Mononuclear cell (primary cell): ENCODE results near the gene RABGAP1. TPM values are rescaled to one million over a fixed set of nuclear protein-coding genes. Genes with fewer than 3 reads are reported as not detected.

Source experiments
- H3K27me3 ChIP-seq: 2 replicates; pipeline ENCODE4 v1.6.0; 2011; ENCODE audit warnings: low read length, control low read depth; ENCODE audit not compliant: insufficient read depth
- H3K4me1 ChIP-seq: 2 replicates; pipeline ENCODE4 v1.5.1; 2011; ENCODE audit warnings: mild to moderate bottlenecking, low read length, control low read depth; ENCODE audit not compliant: insufficient read depth
- H3K4me3 ChIP-seq: 2 replicates; pipeline ENCODE4 v1.5.1; 2011; ENCODE audit warnings: mild to moderate bottlenecking, low read length, moderate library complexity
- H3K9me3 ChIP-seq: 2 replicates; pipeline ENCODE4 v1.5.1; 2011; ENCODE audit warnings: low read depth, mild to moderate bottlenecking, control low read depth, low read length
- total RNA-seq: library from RNA; depleted of rRNA; stranded (reverse); fragments of >200 nt; gene quantifications from one replicate; pipeline ENCODE4 v1.2.3, GENCODE V29; 2012

Gene RABGAP1
- total RNA-seq, 1 donor: 33.8 TPM

DNA sequence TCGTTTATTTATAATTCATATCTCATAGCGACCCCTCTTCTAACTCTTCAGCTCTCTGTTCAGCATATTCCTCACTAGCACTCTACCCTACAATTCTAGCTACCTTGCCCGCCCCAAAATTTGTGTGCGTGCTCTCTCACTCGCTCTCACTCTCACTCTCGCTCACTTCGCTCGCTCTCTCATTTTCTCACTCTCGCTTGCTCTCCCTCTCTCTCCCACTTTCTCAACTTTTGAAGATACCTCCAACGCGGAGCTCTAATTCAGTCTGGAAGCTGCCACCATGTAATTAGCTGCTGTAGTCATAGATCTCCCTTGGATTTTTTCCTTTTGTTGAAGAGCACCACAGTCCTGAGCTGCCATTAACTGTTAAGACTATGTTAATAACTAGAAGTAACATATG, 123.1 kb downstream of the RABGAP1 start:
- no peak overlapping the region for H3K4me3 ChIP-seq
- H3K4me1 ChIP-seq: no peaks in the 10 kb centered on the region
- no peaks in the 10 kb centered on the region for H3K27me3 ChIP-seq
- no peaks in the 10 kb centered on the region for H3K9me3 ChIP-seq

DNA sequence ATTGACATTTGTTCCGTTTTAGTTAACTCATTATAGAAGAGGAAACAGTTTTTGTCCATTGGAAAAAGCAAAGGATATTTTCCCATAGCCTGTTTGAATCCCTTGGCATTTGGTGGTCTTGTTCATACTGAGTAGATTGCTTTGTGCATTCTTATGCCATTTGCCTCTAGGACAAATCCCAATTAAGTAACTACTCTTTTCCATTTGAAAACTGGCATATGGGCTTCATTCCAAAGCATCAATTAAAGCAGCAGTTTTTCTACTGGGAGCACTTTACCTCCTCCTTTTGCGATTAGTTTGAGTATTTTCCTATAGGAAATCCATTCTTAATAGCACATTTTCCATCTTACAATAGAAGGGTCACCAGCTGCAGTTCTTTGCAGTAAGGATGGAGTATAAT, 123.9 kb downstream of the RABGAP1 start:
- H3K4me3 ChIP-seq: no peak overlapping the region
- H3K27me3 ChIP-seq: no peaks in the 10 kb centered on the region
- H3K4me1 ChIP-seq: no peaks in the 10 kb centered on the region
- H3K9me3 ChIP-seq: no peaks in the 10 kb centered on the region

DNA sequence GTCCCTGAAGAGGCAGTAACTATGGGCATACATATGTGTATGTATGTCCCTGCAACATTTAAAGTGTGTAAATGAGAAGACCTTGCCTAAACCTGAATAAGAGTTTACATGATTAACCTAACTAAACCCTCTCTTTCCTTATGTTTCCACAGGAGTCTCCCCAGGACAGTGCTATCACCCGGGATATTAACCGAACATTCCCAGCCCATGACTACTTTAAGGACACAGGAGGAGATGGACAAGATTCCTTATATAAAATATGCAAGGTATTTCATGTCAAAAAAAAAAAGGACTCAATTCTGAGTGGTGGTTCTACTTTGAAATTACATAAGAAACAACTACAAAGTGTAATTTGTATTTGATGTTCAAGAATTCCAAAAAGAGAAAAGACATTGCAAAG, 124.4 kb downstream of the RABGAP1 start:
- Histone ChIP-seq H3K4me3 (no peak overlapping the region), H3K27me3 (no peaks in the 10 kb centered on the region), H3K9me3 (no peaks in the 10 kb centered on the region), H3K4me1 (no peaks in the 10 kb centered on the region)

DNA sequence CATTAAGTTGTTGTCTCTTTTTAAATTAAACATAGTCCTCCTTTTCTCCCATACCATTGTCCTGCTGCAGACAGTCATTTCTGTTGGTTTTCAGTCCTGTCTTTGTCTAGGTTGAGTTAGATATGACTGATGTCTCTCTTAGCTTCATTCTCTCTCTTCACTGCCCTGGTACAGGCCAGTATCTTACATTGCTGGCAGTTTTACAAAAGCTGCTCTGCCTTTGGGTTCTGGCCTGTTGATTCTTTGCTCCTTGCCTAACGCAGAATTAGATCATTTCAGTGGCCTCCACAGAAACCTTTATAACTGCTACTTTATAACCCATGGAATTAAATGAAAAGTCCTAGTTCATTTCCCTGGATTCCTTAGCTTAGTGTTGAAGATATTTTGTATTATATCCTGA, 126.3 kb downstream of the RABGAP1 start:
- Histone ChIP-seq H3K9me3 (no peaks in the 10 kb centered on the region), H3K27me3 (no peaks in the 10 kb centered on the region), H3K4me1 (no peaks in the 10 kb centered on the region), H3K4me3 (no peak overlapping the region)

DNA sequence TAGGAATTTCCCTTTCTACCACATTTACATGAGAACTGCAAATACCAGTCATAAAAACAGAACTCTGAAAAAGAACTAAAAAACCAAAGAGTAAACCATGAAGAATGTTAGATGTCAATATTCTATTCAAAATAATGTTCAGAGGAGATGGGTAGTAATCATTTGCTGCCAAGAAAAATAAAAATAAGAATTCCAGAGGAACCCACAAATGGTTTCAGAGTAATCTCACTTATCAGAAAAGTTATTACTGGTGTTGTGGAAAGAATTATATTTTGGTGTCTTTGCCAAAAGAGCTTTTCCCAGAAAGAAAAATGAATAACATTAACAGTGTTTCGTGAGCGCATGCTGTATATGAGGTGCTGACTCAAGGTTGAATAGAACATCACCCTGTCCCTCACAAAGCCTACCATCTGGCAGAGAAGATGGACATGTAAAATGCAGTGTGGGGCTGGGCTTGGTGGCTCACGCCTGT, 128.2 kb downstream of the RABGAP1 start:
- Histone ChIP-seq H3K4me3 (no peak overlapping the region), H3K9me3 (no peaks in the 10 kb centered on the region), H3K27me3 (no peaks in the 10 kb centered on the region), H3K4me1 (no peaks in the 10 kb centered on the region)

DNA sequence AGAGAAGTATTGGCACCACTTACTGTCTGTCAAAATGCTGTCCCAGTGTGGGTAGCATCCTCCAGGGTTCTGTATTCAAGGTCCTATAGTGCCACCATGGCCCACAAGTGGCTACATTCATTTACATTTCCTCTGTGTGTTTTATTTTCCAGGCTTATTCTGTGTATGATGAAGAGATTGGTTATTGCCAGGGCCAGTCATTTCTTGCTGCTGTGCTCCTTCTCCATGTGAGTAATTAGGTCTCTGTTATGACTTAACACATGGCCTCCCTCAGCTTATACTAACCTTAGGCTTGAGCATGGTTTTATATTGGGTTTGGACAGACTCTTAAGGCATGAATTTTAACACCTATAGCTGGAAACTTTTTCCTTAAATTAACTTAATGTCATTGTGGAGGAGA, 129.4 kb downstream of the RABGAP1 start:
- Histone ChIP-seq H3K4me3 (no peak overlapping the region), H3K27me3 (no peaks in the 10 kb centered on the region), H3K9me3 (no peaks in the 10 kb centered on the region), H3K4me1 (no peaks in the 10 kb centered on the region)

DNA sequence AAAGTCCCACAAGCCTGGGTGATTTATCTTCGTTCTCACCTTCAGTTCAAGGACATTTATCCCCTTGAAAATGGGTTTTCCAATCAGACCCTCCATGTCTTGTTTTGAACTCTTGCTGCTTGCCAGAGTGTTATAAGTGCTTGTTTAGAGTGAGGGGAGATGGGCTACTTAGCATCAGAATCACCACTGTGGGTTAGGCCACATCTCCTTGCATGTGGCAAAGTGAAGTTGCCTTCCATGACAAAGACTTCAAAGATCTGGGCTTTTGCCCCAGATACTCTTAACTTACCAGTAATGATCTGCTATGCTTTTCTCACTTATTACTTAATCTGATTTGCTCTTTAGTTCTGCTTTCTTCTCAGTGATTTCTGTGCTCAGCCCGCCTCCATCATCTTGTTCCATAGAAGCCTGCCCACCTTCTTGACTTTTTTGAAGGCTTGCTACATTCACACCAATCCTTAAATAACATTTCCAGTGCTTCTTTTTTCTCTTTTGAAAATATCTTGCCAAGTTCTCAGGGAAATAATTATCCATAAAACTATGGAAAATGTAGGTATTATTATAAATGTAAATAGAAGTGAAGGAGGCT, 131.7 kb downstream of the RABGAP1 start:
- no peaks in the 10 kb centered on the region for H3K4me1 ChIP-seq
- H3K27me3 ChIP-seq: no peaks in the 10 kb centered on the region
- H3K4me3 ChIP-seq: no peak overlapping the region
- no peaks in the 10 kb centered on the region for H3K9me3 ChIP-seq

DNA sequence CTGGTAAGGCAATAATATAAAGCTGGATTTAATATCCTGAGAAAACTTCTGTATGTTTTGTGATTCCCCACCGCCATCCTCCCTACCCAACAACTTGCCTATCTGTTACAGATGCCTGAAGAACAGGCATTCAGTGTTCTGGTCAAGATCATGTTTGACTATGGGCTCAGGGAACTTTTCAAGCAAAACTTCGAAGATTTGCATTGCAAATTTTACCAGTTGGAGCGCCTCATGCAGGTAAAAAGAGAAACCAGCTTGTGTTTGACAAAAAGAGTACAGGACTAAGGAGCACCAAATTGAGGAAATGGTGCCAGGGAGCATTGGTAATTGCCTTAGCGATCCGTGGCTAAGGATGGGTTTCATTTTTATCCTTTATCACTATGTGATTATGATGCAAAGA, 132.6 kb downstream of the RABGAP1 start:
- Histone ChIP-seq H3K27me3 (no peaks in the 10 kb centered on the region), H3K4me1 (no peaks in the 10 kb centered on the region), H3K9me3 (no peaks in the 10 kb centered on the region), H3K4me3 (no peak overlapping the region)

DNA sequence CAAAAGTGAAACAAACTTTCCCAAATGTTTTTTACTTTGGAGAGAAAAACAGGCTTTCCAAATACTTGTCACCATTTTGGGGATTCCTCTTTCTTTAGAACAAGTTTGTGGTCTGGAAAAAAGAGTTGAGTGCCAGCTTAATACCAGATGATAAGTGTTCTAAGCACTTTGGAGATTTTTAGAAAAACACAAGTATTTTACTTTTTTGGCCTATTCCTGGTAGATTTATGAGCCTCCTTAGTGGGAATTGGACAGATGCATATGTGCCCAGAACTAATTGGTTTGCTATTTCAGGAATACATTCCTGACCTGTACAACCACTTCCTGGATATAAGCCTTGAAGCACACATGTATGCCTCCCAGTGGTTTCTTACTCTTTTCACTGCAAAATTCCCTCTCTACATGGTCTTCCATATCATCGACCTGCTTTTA, 133.2 kb downstream of the RABGAP1 start:
- no peaks in the 10 kb centered on the region for H3K27me3 ChIP-seq
- no peak overlapping the region for H3K4me3 ChIP-seq
- no peaks in the 10 kb centered on the region for H3K9me3 ChIP-seq
- no peaks in the 10 kb centered on the region for H3K4me1 ChIP-seq

DNA sequence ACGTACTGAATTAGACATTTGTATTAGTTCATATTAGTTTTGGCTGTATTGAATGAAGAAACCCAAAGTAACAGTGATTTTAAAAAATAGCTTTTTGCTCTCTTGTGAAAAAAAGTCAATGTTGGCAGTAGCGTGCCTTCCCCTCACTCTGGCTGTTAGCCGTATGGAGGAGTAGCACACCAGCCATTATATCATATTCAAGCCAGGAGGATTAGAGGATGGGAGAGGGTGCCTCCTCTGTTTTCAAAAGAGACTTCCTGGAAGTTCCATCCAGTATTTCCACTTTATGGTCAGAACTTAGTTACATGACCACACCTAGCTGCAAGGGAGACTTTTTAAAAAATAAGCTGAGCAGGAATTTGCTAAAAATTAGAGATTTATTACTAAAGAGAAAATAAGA, 133.8 kb downstream of the RABGAP1 start:
- Histone ChIP-seq H3K9me3 (no peaks in the 10 kb centered on the region), H3K4me1 (no peaks in the 10 kb centered on the region), H3K27me3 (no peaks in the 10 kb centered on the region), H3K4me3 (no peak overlapping the region)

DNA sequence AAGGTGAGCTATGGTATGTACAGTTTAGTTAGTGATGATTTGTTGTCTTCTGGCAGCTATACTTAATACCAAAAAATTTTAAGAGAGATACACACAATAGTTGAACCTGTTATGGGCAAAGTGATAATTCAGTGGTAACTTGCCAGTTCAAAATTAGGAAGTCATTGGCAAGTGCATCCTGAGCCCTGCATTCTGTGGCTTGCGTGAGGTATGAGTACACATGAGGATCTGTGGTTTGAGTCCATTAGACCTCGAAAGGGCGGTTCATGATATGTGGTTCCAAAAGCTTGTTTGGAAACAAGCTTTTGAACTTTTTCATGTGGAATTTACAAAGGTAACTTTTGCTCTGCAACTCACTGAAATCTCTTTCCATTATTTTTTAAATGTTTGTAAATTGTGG, 139.6 kb downstream of the RABGAP1 start:
- no peaks in the 10 kb centered on the region for H3K4me1 ChIP-seq
- H3K9me3 ChIP-seq: no peaks in the 10 kb centered on the region
- no peaks in the 10 kb centered on the region for H3K27me3 ChIP-seq
- H3K4me3 ChIP-seq: no peak overlapping the region

DNA sequence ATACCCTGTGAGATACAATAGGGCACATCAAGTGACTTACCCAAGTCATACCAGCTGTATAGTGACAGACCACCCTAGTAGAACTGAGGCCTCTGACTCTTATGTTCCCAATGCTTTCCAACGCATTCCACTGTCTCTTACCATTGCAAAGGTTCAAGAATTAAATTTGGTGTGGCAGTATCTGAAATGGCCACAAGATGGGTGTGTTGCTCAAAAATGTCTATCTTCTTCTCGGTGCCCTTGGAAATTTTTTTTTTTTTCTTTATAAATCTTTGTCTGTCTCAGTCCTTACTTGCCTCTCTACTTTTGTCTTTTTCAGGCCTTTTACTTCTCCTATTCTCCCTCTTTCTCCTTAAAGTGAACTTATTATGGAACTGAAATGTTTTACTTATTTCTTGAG, 141.0 kb downstream of the RABGAP1 start:
- Histone ChIP-seq H3K4me1 (no peaks in the 10 kb centered on the region), H3K27me3 (no peaks in the 10 kb centered on the region), H3K9me3 (no peaks in the 10 kb centered on the region), H3K4me3 (no peak overlapping the region)

DNA sequence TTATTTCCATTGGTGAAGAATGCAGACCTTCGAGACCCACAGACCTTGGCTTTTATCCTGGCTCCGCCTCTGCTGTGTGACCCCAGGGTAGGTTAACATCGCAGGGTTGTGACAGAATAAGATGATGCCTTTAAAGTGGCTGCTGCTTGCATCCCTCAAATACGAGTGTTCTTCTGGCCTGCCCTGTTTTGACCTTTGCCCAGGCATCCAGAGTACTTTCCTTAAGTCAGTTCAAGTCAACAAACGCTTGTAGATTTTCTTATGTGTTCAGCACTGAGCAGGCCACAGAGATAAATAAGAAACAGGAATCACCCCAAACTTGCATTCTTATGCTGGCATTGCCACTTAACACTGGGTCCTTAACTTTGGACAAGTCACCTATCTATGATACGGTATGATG, 142.9 kb downstream of the RABGAP1 start:
- H3K27me3 ChIP-seq: no peaks in the 10 kb centered on the region
- no peak overlapping the region for H3K4me3 ChIP-seq
- H3K4me1 ChIP-seq: no peaks in the 10 kb centered on the region
- H3K9me3 ChIP-seq: no peaks in the 10 kb centered on the region

DNA sequence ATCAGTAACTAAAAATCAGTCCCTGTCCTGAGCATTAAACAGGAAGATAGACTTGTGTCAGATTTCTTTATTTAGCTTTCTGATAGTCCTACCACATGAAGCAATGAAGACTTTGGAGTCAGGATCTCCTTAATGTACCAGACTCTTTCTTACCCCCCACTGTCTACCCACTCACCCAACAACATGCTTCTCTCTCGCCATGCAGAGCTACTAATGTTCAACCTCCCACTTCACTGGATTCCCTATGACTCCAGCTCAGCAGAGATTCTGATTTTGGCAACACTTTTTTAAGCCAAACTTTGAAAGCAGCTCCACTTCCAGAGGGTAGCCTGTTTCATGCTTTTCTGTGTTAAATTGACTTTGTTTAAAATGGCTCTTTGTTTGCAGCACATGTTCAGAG, 143.4 kb downstream of the RABGAP1 start:
- Histone ChIP-seq H3K4me3 (no peak overlapping the region), H3K4me1 (no peaks in the 10 kb centered on the region), H3K27me3 (no peaks in the 10 kb centered on the region), H3K9me3 (no peaks in the 10 kb centered on the region)

DNA sequence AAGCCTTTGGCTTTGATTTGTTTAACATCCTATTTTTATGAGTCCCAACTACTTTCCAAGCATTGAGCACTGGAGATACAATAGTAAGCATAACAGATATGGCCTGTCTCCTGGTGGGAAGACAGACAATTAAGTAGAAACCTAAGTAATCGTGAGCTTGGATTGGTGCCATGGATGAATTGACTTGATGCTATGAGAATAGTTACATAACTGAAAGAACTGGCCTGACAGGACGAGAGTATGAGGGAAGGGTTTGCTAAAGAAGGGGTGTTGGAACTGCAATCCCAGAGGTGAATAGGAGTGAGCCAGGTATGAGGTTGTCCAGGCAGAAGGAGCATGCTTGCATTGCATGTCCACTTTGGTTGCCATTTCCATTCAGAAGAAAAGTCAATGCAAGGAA, 145.1 kb downstream of the RABGAP1 start:
- no peak overlapping the region for H3K4me3 ChIP-seq
- H3K9me3 ChIP-seq: no peaks in the 10 kb centered on the region
- H3K4me1 ChIP-seq: no peaks in the 10 kb centered on the region
- H3K27me3 ChIP-seq: no peaks in the 10 kb centered on the region

DNA sequence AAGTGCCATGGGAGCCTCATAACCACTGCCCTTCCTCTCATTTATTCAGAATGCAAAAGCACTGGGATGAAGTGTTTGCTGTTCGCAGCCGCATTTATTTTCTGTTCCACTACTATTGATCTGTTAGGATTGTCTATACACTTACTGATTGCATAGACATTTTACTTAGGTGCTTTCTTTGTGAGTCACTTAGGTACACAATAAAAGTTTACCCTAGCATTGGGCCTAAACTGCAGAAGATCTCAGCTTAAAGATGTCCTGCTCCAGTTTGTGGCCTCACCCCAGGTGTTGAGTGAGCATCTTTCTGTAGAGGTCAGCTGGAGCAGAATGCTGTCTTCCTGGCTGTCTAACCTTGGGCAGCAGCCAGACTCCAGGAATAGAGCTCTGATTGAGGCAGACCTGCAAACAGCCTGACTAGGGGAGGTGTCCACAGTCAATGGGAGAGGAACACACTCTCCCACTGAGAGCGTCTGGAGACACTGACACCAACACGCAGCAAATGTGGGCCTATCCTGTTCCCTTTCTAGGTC, 146.6 kb downstream of the RABGAP1 start:
- Histone ChIP-seq H3K27me3 (no peaks in the 10 kb centered on the region), H3K4me1 (no peaks in the 10 kb centered on the region), H3K4me3 (no peak overlapping the region), H3K9me3 (no peaks in the 10 kb centered on the region)
